OCI-LY3 (cell line): ENCODE results near the gene CISD1.

Experiments used
- CTCF ChIP-seq: fragments of 200-600, 300-600 bp; sonication (generic); IDR thresholded peaks from 2 replicates; pipeline ENCODE4 v1.5.1; 2014; ENCODE audit warnings: antibody characterized with exemption, low read length, low read depth
- EZH2phosphoT487 ChIP-seq: fragments of 200-600 bp; shearing (Covaris generic); IDR thresholded peaks from 2 replicates; pipeline ENCODE4 v1.6.1; 2018; ENCODE audit warnings: antibody characterized with exemption, mixed run types, low read depth

GRCh38 chr10:58291538-58292174 is 22.7 kb downstream of the CISD1 start:
- TF ChIP-seq CTCF: peak; percentile 68
- TF ChIP-seq EZH2phosphoT487: no peak
